Measurements from ENCODE around the gene PLK3. TPM values are rescaled to one million over a fixed set of nuclear protein-coding genes. Genes with fewer than 3 reads are reported as not detected.
A peak's percentile ranks its signal among the peaks of the same experiment; 100 is the strongest.

The PLK3 gene
- total RNA-seq, 2 donors from 2014 or later, result 3.3 to 9.0 TPM

- no peaks in the 10 kb centered on the region for H3K36me3 Mint-ChIP-seq (ENCODE audit: low read depth)
- no peaks in the 10 kb centered on the region for H3K27me3 Mint-ChIP-seq (ENCODE audit: insufficient read depth)
- no peaks in the 10 kb centered on the region for H3K9me3 ChIP-seq (ENCODE audit: control insufficient read depth, low read length)
- H3K9me3 Mint-ChIP-seq, result no peaks in the 10 kb centered on the region
- H3K4me3 ChIP-seq (ENCODE audit: low read length), result no peak overlapping the region
- H3K27me3 ChIP-seq (ENCODE audit: control insufficient read depth, insufficient read depth, low read length, poor library complexity, severe bottlenecking), result no peaks in the 10 kb centered on the region
- H3K27ac Mint-ChIP-seq, result no peak overlapping the region
- H3K27ac ChIP-seq (ENCODE audit: low read depth, low read length), result no peak overlapping the region
- H3K4me1 Mint-ChIP-seq, result peaks cover 4% of the 10 kb centered on the region
- no peak for TF ChIP-seq CTCF (conservative IDR thresholded peaks at IDR 0.05)
- no peaks in the 10 kb centered on the region for H3K4me1 ChIP-seq (ENCODE audit: control insufficient read depth, insufficient read depth, low read length)
- DNase-seq, result peak; percentile 60
- no peak overlapping the region for H3K4me3 Mint-ChIP-seq
- WGBS, 2 experiments (ENCODE audit: insufficient coverage in 1 of 2, insufficient read length in 1 of 2), result 85 to 89% methylated on average over 14 to 24 of the region's 24 CpGs
- no peaks in the 10 kb centered on the region for H3K36me3 ChIP-seq (ENCODE audit: control insufficient read depth, insufficient read depth, low read length)
- H3K9ac ChIP-seq (ENCODE audit: extremely low read depth, low read length, poor library complexity, severe bottlenecking), result no peak overlapping the region
These were observed 26.4 kb downstream of the PLK3 start for GRCh38 chr1:44826375-44827196.

- Histone ChIP-seq H3K27me3 (ENCODE audit: control insufficient read depth, insufficient read depth, low read length, poor library complexity, severe bottlenecking) (no peaks in the 10 kb centered on the region), H3K9ac (ENCODE audit: extremely low read depth, low read length, poor library complexity, severe bottlenecking) (no peak overlapping the region), H3K36me3 (ENCODE audit: control insufficient read depth, insufficient read depth, low read length) (no peaks in the 10 kb centered on the region), H3K4me3 (ENCODE audit: low read length) (no peak overlapping the region), H3K9me3 (ENCODE audit: control insufficient read depth, low read length) (no peaks in the 10 kb centered on the region), H3K4me1 (ENCODE audit: control insufficient read depth, insufficient read depth, low read length) (no peaks in the 10 kb centered on the region), H3K27ac (ENCODE audit: low read depth, low read length) (no peak overlapping the region)
- no peaks in the 10 kb centered on the region for H3K36me3 Mint-ChIP-seq (ENCODE audit: low read depth)
- WGBS, 2 experiments (ENCODE audit: insufficient coverage in 1 of 2, insufficient read length in 1 of 2), result 93 to 95% methylated on average over 19 to 28 of the region's 28 CpGs
- H3K9me3 Mint-ChIP-seq, result no peaks in the 10 kb centered on the region
- H3K27ac Mint-ChIP-seq, result no peak overlapping the region
- peak; percentile 68 for TF ChIP-seq CTCF (conservative IDR thresholded peaks at IDR 0.05)
- no peak overlapping the region for H3K4me3 Mint-ChIP-seq
- no peaks in the 10 kb centered on the region for H3K27me3 Mint-ChIP-seq (ENCODE audit: insufficient read depth)
- peaks cover 7% of the 10 kb centered on the region for H3K4me1 Mint-ChIP-seq
- peak; percentile 90 for DNase-seq
These were observed 27.2 kb downstream of the PLK3 start for GRCh38 chr1:44827197-44828002.

GRCh38 chr1:44828003-44828651 is 27.9 kb downstream of the PLK3 start:
- Histone ChIP-seq H3K9ac (ENCODE audit: extremely low read depth, low read length, poor library complexity, severe bottlenecking) (no peak overlapping the region), H3K27ac (ENCODE audit: low read depth, low read length) (no peak overlapping the region), H3K36me3 (ENCODE audit: control insufficient read depth, insufficient read depth, low read length) (no peaks in the 10 kb centered on the region), H3K4me1 (ENCODE audit: control insufficient read depth, insufficient read depth, low read length) (no peaks in the 10 kb centered on the region), H3K27me3 (ENCODE audit: control insufficient read depth, insufficient read depth, low read length, poor library complexity, severe bottlenecking) (no peaks in the 10 kb centered on the region), H3K9me3 (ENCODE audit: control insufficient read depth, low read length) (no peaks in the 10 kb centered on the region), H3K4me3 (ENCODE audit: low read length) (no peak overlapping the region)
- peak; percentile 49 for DNase-seq
- no peak for TF ChIP-seq CTCF (conservative IDR thresholded peaks at IDR 0.05)
- H3K27ac Mint-ChIP-seq, result no peak overlapping the region
- H3K9me3 Mint-ChIP-seq, result no peaks in the 10 kb centered on the region
- no peak overlapping the region for H3K4me3 Mint-ChIP-seq
- H3K36me3 Mint-ChIP-seq (ENCODE audit: low read depth), result no peaks in the 10 kb centered on the region
- WGBS, 2 experiments (ENCODE audit: insufficient coverage in 1 of 2, insufficient read length in 1 of 2), result 93 to 98% methylated on average over 15 to 21 of the region's 21 CpGs
- H3K27me3 Mint-ChIP-seq (ENCODE audit: insufficient read depth), result no peaks in the 10 kb centered on the region
- H3K4me1 Mint-ChIP-seq, result peaks cover 9% of the 10 kb centered on the region
